Lung (tissue), 14 donors: ENCODE measurements around the gene TBC1D3D. TPM values are rescaled to one million over a fixed set of nuclear protein-coding genes. Genes with fewer than 3 reads are reported as not detected.
"Not testable (repeated sequence)": the region's sequence is repeated elsewhere in the genome, so short reads cannot be mapped to it uniquely, and the experiment has no call there.

Experiments used
- ATAC-seq: fragments of 200-7000 bp; cut with Tn5 transposase; one replicate; pipeline ENCODE4 v1.9.1; 2020; ENCODE audit warnings: moderate number of reproducible peaks; ENCODE audit not compliant: insufficient read depth, low FRiP score
- DNase-seq, 3 donors: peaks; one replicate each; pipeline ENCODE4 v3.0.0-alpha.2; 2013 to 2017
- H3K27ac ChIP-seq, 2 donors: one replicate each; pipeline ENCODE4 v1.5.1; 2013; ENCODE audit warnings: mild to moderate bottlenecking in 2 of 2, moderate library complexity in 2 of 2, control low read depth in 1 of 2, inconsistent platforms in 1 of 2, low read depth in 1 of 2, low read length in 1 of 2
- H3K27me3 ChIP-seq, 3 donors: one replicate each; pipeline ENCODE4 v1.5.1; 2013; ENCODE audit warnings: low read length in 2 of 3; ENCODE audit not compliant: control insufficient read depth in 3 of 3, insufficient read depth in 3 of 3
- H3K36me3 ChIP-seq, 4 donors: one replicate each; pipeline ENCODE4 v1.5.1; 2013; ENCODE audit warnings: low read length in 4 of 4, mild to moderate bottlenecking in 1 of 4, moderate library complexity in 1 of 4; ENCODE audit not compliant: control insufficient read depth in 4 of 4, insufficient read depth in 4 of 4
- H3K4me1 ChIP-seq, 5 donors: one replicate each; pipeline ENCODE4 v1.5.1; 2013; ENCODE audit warnings: low read length in 5 of 5, mild to moderate bottlenecking in 2 of 5, moderate library complexity in 1 of 5; ENCODE audit not compliant: control insufficient read depth in 5 of 5, insufficient read depth in 5 of 5
- H3K4me3 ChIP-seq: one replicate; pipeline ENCODE4 v1.5.1; 2013; ENCODE audit warnings: mild to moderate bottlenecking, control low read depth, moderate library complexity
- H3K9ac ChIP-seq, 2 donors: one replicate each; pipeline ENCODE4 v1.5.1; 2013; ENCODE audit warnings: low read length in 2 of 2, control low read depth in 1 of 2; ENCODE audit not compliant: insufficient read depth in 1 of 2
- H3K9me3 ChIP-seq, 4 donors: one replicate each; pipeline ENCODE4 v1.5.1; 2013; ENCODE audit warnings: low read length in 3 of 4, mild to moderate bottlenecking in 1 of 4, moderate library complexity in 1 of 4; ENCODE audit not compliant: control insufficient read depth in 4 of 4, insufficient read depth in 3 of 4
- WGBS, 2 donors: extraction: QIAGEN DNeasy Blood & Tissue Kit; methylation state at CpG; one replicate each; pipeline ENCODE4 v1.1.7; 2013; 5-methylcytosine and 5-hydroxymethylcytosine counted together
- long read RNA-seq, 5 donors: transcript quantifications; one replicate each; lab custom pipeline, GENCODE V29; 2026
- polyA plus RNA-seq, 2 donors: library from polyadenylated mRNA; stranded (reverse); fragments of 200-250 nt; gene quantifications; one replicate each; pipeline ENCODE4 v1.2.1, GENCODE V29; 2013
- total RNA-seq, 2 donors: library from RNA; depleted of rRNA in 1 of 2; stranded (reverse); fragments of >200 nt in 1 of 2; gene quantifications; one replicate each; pipeline ENCODE4 v1.2.1, GENCODE V29; 2014 to 2021
- donor health status: Bipolar disorder and iron deficiency.
- donor health status: healthy.
- donor health status: DM: yes; HTN: yes; CAD: no.

The TBC1D3D gene
- total RNA-seq = 1 to 10 TPM in 1 of 2 donors, under 1 TPM in 1; 0.18 to 3.8 TPM
- 1 to 10 TPM in 1 of 2 donors, under 1 TPM in 1; 0.92 to 1.8 TPM for polyA plus RNA-seq
- long read RNA-seq, donor 1 = 0 reads
- long read RNA-seq, donor 2 = 0 reads
- long read RNA-seq, donor 3, partial matches to known transcripts = 5 of 5 reads
- long read RNA-seq, donor 3, other reads (novel, unspliced or antisense) = 0 of 5 reads
- long read RNA-seq, donor 4 = 0 reads
- long read RNA-seq, donor 5, partial matches to known transcripts = 18 of 29 reads
- long read RNA-seq, donor 5, other reads (novel, unspliced or antisense) = 11 of 29 reads

GRCh38 chr17:38003676-38004075, at the start of gene TBC1D3D:
Gene TBC1D3D, plus strand, starts transcription at chr17:38003976. Its CDS starts 1,585 bp downstream, at chr17:38005561.
- H3K9me3 ChIP-seq, ATAC-seq, H3K4me1 ChIP-seq, H3K27ac ChIP-seq, H3K4me3 ChIP-seq, H3K9ac ChIP-seq, H3K36me3 ChIP-seq, H3K27me3 ChIP-seq, DNase-seq: not testable (repeated sequence)
- no CpG with 5 or more reads among the region's 11 CpGs for WGBS, 2 donors

DNA sequence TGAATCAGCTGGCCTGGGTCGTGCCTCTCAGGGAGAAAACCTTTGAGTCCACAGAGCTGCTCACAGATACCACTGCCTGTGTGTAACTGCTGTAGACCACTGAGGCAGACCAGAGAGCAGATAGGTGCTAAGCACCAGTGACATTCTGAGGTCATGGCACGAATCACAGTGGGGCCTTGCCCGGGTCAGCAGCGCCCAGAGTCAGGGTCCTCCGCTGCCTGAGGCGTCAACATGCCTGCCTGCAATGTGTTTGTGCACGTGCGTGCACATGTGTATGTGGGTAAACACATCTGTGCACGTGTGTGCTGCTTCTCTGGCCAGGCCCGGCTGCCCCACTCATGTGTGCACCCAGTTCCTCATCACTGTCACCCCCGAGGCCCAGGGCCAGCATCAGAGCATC, 14.8 kb upstream of the TBC1D3D start, which contains the start of gene TBC1D3L:
Gene TBC1D3L (minus strand): TSS at position 101 of the 400 bp plus-strand sequence. CDS start 1,540 bp downstream, outside the sequence.
- H3K9me3 ChIP-seq, H3K36me3 ChIP-seq, ATAC-seq, DNase-seq, H3K4me3 ChIP-seq, H3K27me3 ChIP-seq, H3K4me1 ChIP-seq, H3K9ac ChIP-seq, H3K27ac ChIP-seq: not testable (repeated sequence)
- WGBS, 2 donors = no CpG with 5 or more reads among the region's 11 CpGs

Other genes starting within 250 kb of the TBC1D3D start
- gene TBC1D3K, start 79.6 kb upstream of the TBC1D3D start, total RNA-seq = not detected
- not detected for gene TBC1D3K, start 79.6 kb upstream of the TBC1D3D start, polyA plus RNA-seq
- 10 to 100 TPM in 1 of 2 donors, 1 to 10 TPM in 1; 5.1 to 11.7 TPM for gene TBC1D3L, start 14.9 kb upstream of the TBC1D3D start, total RNA-seq
- 10 to 100 TPM in 1 of 2 donors, 1 to 10 TPM in 1; 4.2 to 19.7 TPM for gene TBC1D3L, start 14.9 kb upstream of the TBC1D3D start, polyA plus RNA-seq
- gene TBC1D3C, start 64.7 kb downstream of the TBC1D3D start, total RNA-seq = under 1 TPM in 1 of 2 donors, not detected in 1; 1.00 TPM
- 1 to 10 TPM in 1 of 2 donors, not detected in 1; 1.2 TPM for gene TBC1D3C, start 64.7 kb downstream of the TBC1D3D start, polyA plus RNA-seq
- not detected for gene TBC1D3E, start 124.0 kb downstream of the TBC1D3D start, total RNA-seq
- gene TBC1D3E, start 124.0 kb downstream of the TBC1D3D start, polyA plus RNA-seq = not detected
- gene TBC1D3, start 188.6 kb downstream of the TBC1D3D start, total RNA-seq = not detected
- not detected for gene TBC1D3, start 188.6 kb downstream of the TBC1D3D start, polyA plus RNA-seq